Measurements from ENCODE around the gene RPL27. TPM values are rescaled to one million over a fixed set of nuclear protein-coding genes. Genes with fewer than 3 reads are reported as not detected.

RPL27 gene
- total and polyA plus RNA-seq, 2 of the 13 experiments (the other 11 are each of a cell fraction or from before 2014, with no cell fraction given), result 1,585 to 5,840 TPM

- TF ChIP-seq HNRNPUL1 (IDR thresholded peaks at IDR 0.05; ENCODE audit: low read depth, low read length) (no peak), KLF9 (CRISPR knock-in tag; IDR thresholded peaks at IDR 0.05; ENCODE audit: low read depth) (no peak; the same call in 1 of the 2 replicates), ZNF317 (CRISPR knock-in tag; IDR thresholded peaks at IDR 0.05) (no peak), ZNF577 (CRISPR knock-in tag; IDR thresholded peaks at IDR 0.05; ENCODE audit: borderline replicate concordance, low read depth) (0 out of 2 replicates have a peak, but pooled peaks have one; percentile 67), JUND (CRISPR knock-in tag; IDR thresholded peaks at IDR 0.05) (no peak), SAP130 (CRISPR knock-in tag; IDR thresholded peaks at IDR 0.05; ENCODE audit: low read depth) (peak; percentile 94), ZNF891 (CRISPR knock-in tag; IDR thresholded peaks at IDR 0.05) (peak; percentile 89), CERS6 (CRISPR knock-in tag; IDR thresholded peaks at IDR 0.05) (peak; percentile 91; the same call in 1 of the 2 replicates), UBTF (CRISPR knock-in tag; IDR thresholded peaks at IDR 0.05) (peak; percentile 90; the same call in 1 of the 2 replicates), RFX5 (IDR thresholded peaks at IDR 0.05; ENCODE audit: low read depth, low read length) (no peak), ZNF724P (CRISPR knock-in tag; IDR thresholded peaks at IDR 0.05; ENCODE audit: borderline replicate concordance) (0 out of 2 replicates have a peak, but pooled peaks have one; percentile 69), PLSCR1 (CRISPR knock-in tag; IDR thresholded peaks at IDR 0.05; ENCODE audit: borderline replicate concordance) (no peak), LCORL (IDR thresholded peaks at IDR 0.05) (no peak), LCORL (CRISPR knock-in tag; IDR thresholded peaks at IDR 0.05) (no peak; the same call in 1 of the 2 replicates), SP140L (CRISPR knock-in tag; IDR thresholded peaks at IDR 0.05; ENCODE audit: borderline replicate concordance) (no peak), ZNF530 (CRISPR knock-in tag; IDR thresholded peaks at IDR 0.05; ENCODE audit: low read depth) (no peak), ZNF564 (CRISPR knock-in tag; IDR thresholded peaks at IDR 0.05) (no peak), ZNF660 (CRISPR knock-in tag; IDR thresholded peaks at IDR 0.05; ENCODE audit: borderline replicate concordance, low read depth) (no peak), ZNF782 (CRISPR knock-in tag; IDR thresholded peaks at IDR 0.05; ENCODE audit: borderline replicate concordance) (peak; percentile 91), TBX2 (CRISPR knock-in tag; IDR thresholded peaks at IDR 0.05; ENCODE audit: borderline replicate concordance) (peak; percentile 84; the same call in 1 of the 2 replicates), GPN1 (CRISPR knock-in tag; IDR thresholded peaks at IDR 0.05; ENCODE audit: borderline replicate concordance) (no peak; the same call in 1 of the 2 replicates)
- TF ChIP-seq, protein P1, sequence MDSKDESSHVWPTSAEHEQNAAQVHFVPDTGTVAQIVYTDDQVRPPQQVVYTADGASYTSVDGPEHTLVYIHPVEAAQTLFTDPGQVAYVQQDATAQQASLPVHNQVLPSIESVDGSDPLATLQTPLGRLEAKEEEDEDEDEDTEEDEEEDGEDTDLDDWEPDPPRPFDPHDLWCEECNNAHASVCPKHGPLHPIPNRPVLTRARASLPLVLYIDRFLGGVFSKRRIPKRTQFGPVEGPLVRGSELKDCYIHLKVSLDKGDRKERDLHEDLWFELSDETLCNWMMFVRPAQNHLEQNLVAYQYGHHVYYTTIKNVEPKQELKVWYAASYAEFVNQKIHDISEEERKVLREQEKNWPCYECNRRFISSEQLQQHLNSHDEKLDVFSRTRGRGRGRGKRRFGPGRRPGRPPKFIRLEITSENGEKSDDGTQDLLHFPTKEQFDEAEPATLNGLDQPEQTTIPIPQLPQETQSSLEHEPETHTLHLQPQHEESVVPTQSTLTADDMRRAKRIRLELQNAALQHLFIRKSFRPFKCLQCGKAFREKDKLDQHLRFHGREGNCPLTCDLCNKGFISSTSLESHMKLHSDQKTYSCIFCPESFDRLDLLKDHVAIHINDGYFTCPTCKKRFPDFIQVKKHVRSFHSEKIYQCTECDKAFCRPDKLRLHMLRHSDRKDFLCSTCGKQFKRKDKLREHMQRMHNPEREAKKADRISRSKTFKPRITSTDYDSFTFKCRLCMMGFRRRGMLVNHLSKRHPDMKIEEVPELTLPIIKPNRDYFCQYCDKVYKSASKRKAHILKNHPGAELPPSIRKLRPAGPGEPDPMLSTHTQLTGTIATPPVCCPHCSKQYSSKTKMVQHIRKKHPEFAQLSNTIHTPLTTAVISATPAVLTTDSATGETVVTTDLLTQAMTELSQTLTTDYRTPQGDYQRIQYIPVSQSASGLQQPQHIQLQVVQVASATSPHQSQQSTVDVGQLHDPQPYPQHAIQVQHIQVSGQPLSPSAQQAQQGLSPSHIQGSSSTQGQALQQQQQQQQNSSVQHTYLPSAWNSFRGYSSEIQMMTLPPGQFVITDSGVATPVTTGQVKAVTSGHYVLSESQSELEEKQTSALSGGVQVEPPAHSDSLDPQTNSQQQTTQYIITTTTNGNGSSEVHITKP (CRISPR knock-in tag; IDR thresholded peaks at IDR 0.05; ENCODE audit: low read depth), result no peak
These were observed 23.7 kb downstream of the RPL27 start, which contains the start of gene VAT1 (continued) for GRCh38 chr17:43021741-43022512.

Measured in HepG2 (cell line).